HG02759 (cell line): ENCODE data around the gene ADCY9.
"Not testable (repeated sequence)": the region's sequence is repeated elsewhere in the genome, so short reads cannot be mapped to it uniquely, and the experiment has no call there.

Source experiments
- ATAC-seq: cut with Tn5 transposase; IDR thresholded peaks from one replicate; pipeline ENCODE4 v1.9.1; 2021; ENCODE audit warnings: mild to moderate bottlenecking, moderate library complexity; ENCODE audit not compliant: unreplicated experiment

ADCY9 gene

GRCh38 chr16:3953728-3954410 is 162.4 kb downstream of the ADCY9 start:
- no peak for ATAC-seq

- ATAC-seq, result no peak
Measured at GRCh38 chr16:3952737-3953131, 163.5 kb downstream of the ADCY9 start.

GRCh38 chr16:3951861-3952736 is 164.1 kb downstream of the ADCY9 start:
- no peak for ATAC-seq

- not testable (repeated sequence) for ATAC-seq
Measured at GRCh38 chr16:3951380-3951779, 164.9 kb downstream of the ADCY9 start.

GRCh38 chr16:3950343-3951193 is 165.7 kb downstream of the ADCY9 start:
- ATAC-seq, result no peak

GRCh38 chr16:3949946-3950342 is 166.3 kb downstream of the ADCY9 start:
- no peak for ATAC-seq

GRCh38 chr16:3949287-3949686 is 167.0 kb downstream of the ADCY9 start:
- no peak for ATAC-seq

- no peak for ATAC-seq
Measured at GRCh38 chr16:3948378-3948995, 167.8 kb downstream of the ADCY9 start.

GRCh38 chr16:3946604-3947180 is 169.6 kb downstream of the ADCY9 start:
- ATAC-seq, result no peak

GRCh38 chr16:3945751-3946603 is 170.3 kb downstream of the ADCY9 start:
- ATAC-seq, result no peak

- ATAC-seq, result not testable (repeated sequence)
Measured at GRCh38 chr16:3944457-3944856, 171.8 kb downstream of the ADCY9 start.

GRCh38 chr16:3942146-3942545 is 174.1 kb downstream of the ADCY9 start:
- not testable (repeated sequence) for ATAC-seq

GRCh38 chr16:3938843-3939624 is 177.2 kb downstream of the ADCY9 start:
- ATAC-seq, result no peak

- ATAC-seq, result no peak
Measured at GRCh38 chr16:3938471-3938842, 177.8 kb downstream of the ADCY9 start.

GRCh38 chr16:3937066-3937875 is 179.0 kb downstream of the ADCY9 start:
- ATAC-seq, result no peak

- no peak for ATAC-seq
Measured at GRCh38 chr16:3935921-3936320, 180.3 kb downstream of the ADCY9 start.

- ATAC-seq, result no peak
Measured at GRCh38 chr16:3934491-3935181, 181.6 kb downstream of the ADCY9 start.
